Glomerular visceral epithelial cell (primary cell): Measurements from ENCODE around the gene MNX1.

ENCODE experiments used
- DNase-seq: peaks from one replicate; pipeline ENCODE4 v3.0.0-alpha.2; 2016; ENCODE audit errors: extremely low spot score

MNX1 gene

DNA sequence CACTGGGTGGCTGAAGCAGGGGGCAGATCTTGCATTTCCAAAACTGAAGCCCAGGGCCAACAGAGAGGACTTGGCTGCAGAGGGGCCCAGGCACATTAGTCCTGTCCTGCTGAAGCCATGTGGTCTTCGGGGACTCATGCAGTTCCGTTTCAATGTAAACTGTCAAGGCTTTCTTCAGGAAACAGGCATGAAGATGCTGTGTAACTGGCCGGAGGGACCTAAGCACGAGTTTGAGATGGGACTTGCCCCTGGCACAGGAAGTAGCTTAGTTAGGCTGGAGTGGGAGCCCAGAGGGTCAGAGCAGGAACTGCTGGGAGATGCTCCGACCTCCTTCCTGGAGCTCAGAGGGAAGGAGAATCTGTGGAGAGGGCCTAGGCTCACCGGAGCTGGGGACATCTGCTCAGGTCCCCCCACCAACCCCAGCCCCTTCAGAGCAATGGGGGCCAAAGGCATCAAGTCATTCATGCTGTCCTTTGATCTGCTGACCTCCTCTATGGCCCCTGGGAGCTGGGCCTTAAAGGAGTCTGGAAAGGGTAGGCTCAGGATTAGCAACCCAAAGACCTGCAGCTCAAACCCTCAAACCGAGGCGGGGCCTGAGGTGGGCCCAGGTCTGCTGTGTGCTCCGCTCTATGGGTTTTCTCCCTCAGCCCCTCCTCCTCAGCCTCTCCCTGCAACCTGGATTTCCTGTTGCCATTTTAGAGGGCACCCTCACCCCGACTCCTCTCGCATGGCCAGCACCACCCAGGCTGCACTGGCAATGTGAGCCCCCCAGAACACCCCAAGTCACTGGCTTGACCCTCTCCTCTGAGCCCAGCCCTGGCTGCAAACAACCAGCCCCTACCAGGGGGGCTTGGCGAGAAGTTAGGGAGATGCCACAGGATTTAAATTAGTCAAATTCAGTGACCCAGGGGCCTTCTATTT, 4.4 kb upstream of the MNX1 start:
- DNase-seq = no peak

DNA sequence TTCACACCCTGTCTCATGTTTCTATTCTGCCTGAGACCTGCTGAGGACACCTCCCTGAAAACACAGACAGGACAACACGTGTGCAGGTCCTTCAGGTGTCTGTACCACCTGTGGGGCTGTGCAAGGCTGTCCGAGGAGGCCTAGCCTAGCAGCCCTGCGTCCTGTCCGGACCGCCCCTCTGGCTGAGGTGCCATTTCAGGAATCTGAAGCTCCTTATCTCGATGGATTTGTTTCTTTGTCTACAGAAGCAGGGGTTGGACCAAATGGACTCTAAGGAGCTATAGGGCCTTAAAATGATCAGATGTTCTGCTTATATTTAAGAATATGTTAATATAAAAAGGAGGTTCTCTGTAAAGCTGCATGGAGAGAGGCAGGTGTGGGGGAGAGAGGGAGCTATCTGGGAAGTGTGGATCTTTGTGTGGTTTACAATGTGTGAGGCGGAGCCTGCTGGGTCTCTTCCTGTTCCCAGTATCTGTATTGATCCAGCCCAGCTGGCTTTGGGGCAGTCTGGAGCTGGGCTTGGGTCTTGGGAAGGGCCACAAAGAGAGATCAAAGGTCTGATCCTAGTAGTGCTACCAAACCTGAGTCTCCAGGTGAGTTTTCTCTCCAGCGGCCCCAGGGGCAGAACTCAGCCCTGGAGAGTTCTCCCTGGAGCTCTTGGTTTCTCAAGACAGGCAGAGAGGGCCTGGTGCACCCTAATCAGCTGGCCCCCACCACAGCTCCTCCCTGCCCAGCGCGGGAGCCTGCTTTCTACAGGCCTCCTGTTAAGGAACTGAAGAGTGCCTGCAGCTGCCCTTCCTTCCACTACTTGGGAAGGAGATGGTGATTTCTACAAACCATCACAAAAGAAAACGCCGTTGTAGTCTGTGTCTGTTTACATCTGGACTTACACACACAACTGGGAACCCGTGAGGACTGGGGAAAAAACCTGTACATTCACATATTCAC, 3.4 kb upstream of the MNX1 start:
- DNase-seq = no peak

DNA sequence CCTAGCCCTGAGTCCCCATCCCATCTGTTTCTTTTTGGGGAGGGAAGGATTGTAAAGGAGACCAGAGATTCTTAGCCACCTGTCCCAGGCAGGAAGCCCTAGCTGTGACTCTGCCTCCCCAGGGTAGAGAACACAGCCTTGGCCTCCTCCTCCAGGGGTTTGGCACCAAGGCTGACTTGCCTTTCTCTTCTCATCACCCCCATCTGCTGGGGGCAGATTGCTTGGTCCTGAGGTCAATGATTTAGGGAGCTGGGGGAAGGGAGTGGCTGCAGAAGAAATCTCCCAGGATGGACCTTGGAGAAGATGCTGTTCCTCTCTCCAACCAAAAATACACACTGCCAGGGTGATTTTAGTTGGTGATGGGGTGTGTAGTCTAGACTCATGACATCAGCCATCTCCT, 2.6 kb upstream of the MNX1 start:
- DNase-seq = no peak

DNA sequence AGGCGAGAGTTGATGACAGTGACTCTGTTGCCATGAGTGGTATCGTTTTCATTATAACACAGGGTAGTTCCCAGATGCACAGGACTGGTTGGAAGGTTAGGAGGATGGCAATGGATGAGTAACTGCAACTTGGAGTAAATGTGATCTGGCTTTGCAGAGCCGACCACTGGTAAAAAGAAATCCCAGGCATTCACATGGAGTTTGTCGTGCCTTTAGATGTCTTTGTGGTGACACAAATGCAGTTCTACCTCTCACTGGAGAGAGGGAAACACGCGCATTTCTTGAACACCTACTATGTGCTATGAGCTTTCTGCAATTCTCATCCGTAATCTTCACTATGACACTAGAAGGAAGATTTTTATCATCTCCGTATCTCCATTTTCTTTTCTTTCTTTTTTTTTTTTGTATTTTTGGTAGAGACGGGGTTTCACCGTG, 1.7 kb upstream of the MNX1 start:
- DNase-seq = no peak

DNA sequence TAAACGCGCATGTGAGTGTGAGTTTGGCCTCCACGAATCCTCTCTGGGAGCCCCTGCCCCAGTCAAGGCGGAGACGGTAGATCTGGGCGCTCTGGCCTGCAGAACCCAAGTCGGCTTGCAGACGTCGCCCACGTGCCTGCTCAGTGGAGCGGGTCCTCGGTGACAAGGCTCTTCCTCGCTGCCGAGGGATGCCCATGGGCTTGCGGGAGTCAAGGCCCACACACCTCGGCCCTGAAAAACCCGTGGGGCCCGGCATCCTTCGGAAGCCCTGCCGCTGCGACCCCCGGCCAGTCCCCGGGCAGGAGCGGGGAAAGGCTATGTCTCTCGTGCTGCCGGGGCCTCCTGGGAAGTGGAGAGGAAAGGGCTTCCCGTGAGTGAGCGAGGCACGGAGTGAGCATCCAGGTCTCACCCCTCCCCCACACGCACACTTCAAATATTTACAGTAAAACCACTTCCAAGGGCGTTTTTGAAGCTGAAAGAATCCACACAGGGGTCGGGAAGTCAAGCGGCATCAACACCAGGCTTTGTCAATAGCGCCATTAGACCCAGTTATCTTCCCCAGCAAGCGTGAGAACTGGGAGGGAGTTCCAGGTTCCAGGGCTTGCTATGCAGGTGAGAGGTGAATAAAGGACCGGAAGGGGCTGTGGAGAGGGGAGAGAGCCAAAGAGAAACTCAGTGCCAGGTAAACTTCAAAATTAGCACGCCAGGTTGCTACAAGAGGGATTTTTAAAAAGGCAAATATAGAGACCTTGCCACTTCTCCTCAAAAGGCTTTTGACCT, 1.1 kb upstream of the MNX1 start:
- DNase-seq = no peak

DNA sequence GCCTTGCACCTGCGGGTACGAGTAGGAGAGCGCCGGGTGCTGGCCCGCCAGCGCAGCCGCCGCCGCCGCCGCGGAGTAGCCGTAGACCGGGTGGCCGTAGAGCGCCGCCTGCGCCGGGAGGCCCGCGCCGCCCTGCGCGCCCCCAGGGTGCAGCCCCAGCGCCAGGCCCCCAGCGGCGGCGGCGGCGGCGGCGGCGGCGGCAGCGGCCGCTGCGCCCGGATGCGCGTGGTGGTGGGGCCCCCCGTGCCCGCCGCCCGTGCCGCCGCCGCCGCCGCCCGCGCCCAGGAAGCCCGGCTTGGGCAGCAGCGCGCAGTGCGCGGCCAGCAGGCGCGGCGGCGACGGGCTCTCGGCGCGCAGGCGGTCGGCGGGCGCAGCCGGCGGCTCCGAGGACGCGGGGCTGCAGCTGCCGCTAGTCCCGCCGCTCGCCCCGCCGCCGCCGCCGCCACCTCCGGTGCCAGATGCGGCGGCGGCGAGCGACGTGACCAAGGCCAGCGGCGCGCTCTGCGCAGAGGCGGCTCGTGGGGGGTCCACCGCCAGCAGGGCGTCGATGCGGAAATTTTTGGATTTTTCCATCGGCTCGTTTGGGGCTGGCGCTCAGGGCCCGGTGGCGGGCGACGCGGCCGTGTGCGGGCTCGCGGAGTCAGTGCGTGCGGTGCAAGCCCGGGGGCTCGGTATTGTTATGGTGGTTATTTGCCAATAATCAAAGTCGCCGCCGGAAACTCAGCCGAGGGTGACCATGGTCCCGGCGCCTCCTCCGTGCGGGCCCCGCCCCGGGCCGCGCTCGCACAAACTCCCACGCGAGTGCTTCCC, 480 bp downstream of the MNX1 start:
- DNase-seq = peak; percentile 11

DNA sequence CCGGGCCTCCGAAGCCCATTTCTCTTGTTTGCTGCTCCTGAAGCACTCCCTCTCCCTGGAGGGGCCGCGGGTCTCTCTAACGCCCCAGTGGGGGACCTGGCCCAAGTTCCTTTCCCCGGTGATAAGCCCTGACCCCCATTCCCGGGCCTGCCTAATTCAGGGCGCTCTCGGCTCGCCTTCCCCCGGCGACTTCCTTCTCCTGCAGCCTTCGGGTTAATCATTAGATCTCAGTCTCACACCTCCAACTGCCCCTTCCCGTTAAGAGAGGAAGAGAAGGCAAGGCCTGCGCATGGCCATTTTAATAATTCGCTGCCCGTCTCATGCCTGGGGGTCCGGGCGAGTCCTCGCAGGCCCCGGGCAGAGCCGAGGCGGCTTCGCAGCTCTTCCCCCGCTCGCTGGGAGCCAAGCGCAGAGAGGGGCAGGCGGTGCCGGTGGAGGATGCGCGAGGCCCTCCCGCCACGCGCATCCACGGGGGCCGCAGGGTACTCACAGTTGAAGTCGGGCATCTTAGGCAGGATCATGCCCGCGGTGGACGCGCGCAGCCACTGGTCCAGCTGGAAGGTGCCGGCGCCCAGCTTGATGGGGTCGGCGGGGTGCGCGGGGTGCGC, 1.2 kb downstream of the MNX1 start:
- DNase-seq = peak; percentile 66

DNA sequence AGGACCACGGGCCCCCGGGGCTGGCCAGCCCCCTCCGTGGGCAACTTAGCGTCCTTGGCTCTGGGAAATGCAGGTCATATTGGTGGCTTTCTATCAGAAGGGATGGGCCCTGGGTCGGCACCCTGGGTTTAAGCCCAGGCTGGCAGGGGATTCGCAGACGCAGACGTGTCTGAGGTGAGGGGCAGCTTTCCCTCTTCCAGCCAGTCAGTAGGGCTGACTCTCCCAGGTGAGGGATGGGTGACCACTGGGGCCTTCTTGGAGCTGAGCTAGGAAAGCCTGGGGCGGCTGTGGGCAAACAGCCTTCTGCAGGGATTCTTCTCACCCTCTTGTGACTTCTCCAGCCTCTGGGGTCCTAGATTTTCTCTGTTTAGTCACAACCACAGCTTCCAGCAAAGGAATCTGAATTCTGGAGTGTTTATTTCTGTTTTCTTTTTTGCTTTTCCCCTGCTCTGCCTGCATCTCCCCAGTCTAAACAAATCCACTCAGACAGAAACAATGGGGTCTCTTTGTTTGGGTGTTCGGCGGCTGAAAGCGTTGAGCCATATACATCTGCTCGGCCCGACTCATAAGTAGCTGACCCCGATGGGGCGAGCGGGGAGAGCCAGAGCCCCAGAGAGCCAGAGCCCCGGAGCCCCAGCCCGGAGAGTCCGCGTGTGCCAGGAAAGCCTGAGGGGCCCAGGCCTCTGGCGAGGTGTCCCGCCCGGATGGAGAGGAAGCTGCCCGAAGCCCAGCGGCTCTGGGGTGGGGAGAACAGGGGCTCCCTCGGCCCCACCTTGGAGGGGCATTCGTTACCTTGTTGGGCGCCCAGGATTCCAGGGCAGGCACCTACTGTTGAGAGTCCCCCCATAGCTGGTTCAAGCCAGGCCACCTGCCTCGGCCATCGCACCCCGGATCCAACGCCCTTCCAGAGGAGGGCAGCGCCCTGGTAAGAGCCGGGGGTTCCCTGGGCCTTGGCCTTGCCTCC, 2.0 kb downstream of the MNX1 start:
- no peak for DNase-seq

DNA sequence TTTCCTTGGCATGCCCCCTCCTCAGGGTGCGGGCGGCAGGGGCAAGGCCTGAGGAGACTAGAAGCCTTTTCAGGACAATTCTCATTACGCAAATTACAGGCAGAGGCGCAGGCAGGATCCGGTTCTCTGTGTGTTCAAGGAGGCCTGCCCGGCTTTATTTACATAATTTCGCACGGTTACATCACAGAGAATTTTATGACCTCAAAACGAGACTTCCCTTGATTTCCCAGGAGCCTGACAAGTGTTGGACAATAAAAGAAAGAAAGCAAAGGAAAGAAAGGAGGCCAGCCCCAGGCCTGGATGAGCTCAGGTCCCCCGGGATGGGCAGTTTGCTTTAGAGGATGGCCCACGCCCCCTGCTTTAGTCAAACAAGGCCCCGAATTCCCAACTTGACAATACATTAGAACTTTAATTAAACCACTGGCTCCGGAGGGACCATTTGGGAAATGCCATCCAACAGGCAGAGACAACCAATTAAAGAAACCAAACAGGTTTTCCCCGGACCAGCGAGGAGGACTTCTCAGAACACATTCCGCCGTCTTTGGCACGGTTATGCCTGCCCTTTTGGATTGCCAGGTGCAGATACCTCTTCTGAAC, 2.9 kb downstream of the MNX1 start:
- DNase-seq = no peak

DNA sequence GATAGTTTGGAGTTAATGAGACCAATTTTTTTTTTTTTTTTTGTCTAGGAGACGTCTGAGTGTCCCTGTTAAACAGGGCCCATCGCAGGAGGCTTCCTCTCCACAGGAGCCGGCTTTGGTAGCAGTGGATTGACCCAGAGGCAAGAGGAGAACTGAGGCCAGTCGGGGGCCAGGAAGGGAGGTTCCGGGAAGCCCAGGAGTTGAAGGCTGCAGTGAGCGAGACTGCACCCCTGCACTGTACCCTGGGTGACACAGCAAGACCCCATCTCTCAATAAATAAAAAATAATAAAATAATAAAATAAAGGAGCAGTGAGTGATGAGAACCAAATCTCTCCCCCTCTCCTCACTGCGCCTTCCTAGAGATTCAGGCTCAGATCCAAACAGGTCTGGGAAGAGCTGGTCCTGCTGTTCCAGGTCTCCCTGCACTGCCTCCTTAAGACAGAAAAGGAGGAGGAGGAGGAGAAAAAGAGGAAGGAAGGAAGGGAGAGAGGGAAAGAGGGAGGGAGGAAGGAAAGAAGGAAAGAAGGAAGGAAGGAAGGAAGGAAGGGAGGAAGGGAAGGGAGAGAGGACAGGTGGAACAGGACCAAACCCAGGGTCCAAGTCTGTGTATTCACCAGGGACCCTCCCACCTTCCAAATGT, 3.5 kb downstream of the MNX1 start:
- no peak for DNase-seq

DNA sequence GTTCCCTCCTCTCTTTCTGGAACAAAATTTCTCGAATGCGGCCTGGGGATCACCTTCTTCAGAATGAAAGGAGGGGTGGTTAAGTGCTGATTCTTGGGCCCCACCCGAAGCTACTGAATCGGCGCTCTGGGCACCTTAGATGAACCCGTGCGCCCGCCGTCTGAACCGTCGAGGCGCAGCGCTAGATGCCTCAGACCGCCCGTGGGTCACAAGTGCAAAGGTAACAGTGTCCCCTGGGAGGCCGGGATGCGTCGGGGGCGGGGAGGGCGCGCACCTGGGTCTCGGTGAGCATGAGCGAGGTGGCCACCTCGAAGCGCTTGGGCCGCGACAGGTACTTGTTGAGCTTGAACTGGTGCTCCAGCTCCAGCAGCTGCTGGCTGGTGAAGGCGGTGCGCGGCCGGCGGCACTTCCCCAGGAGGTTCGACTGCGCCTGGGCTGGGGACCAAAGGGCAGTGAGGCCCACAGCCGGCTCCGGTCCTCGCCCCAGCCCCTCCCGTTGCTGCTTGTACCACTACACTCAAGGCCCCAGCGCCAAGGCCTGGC, 4.2 kb downstream of the MNX1 start:
- no peak for DNase-seq

DNA sequence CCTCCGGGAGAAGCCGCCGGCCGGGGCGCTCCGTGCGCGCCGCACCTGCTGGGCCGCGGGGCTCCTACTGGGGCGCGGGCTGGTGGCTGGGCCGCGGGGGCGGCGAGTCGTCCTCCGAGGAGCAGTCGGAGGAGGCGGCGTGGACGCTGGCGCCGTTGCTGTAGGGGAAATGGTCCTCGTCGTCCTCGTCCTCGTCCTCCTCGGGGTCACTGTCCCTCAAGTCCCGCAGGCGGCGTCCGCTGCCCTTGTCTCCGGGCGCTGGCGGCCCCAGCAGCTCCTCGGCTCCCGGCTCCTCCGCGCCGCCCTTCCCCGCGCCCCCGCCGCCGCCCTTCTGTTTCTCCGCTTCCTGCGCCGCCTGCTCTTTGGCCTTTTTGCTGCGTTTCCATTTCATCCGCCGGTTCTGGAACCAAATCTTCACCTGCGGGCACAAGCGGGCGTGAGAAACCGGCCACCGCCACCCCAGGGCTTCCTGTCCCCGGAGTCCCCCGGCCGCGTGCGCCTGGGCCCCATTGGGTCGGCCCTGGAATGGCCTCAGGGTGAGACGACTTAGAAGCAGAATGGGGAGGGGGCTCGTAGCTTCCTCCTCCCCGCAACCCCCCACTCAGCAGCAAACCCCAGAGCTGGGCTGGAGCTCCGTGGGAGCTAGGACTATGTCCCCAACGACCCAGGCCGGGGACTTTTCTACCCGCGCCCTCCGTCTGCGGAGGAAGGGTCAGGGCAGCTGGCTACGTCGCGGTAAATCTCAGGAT, 4.8 kb downstream of the MNX1 start:
- DNase-seq = no peak

DNA sequence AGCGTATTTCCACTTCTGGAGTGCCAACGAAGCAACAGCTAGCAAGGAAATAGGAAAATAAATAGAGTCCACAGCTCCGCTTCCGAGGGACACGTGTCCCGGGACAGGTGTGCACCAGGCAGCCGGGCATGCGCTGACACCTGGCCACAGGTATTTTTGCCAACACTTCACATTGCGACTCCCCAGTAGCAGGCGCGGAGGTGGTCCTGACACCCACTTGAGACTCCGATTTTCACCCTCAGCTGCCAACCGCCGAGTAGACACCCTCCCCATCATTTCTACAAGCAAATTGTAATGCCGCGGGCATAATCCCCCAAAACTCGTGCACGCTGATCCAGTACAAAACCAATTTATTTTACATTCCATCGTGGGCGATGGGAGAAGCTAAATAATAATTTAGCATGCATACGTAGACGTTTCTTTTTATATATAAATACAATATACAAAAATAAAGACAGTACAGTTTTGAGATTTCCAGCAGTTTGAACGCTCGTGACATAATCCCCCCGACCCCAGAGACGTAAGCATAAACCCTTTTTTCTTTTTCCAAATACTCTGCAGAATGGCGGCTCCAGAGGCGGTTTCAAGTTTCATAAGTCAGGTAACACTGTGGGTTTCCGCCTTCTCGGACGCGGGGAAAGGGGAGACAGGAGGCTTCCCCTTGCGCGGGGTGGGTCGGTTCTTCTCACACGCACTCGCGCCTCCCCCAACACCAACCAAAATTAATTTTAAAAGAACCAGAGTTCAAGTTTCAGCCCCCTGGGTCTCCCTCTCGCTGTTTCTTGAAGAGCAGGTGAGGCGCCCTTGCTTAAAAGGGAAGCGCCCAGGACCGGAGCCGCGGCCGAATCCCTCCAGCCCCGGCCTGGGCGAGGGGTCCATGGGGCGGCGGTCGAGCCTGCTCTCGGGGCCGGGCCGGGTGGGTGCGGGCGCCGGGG, 5.7 kb downstream of the MNX1 start:
- DNase-seq = no peak

DNA sequence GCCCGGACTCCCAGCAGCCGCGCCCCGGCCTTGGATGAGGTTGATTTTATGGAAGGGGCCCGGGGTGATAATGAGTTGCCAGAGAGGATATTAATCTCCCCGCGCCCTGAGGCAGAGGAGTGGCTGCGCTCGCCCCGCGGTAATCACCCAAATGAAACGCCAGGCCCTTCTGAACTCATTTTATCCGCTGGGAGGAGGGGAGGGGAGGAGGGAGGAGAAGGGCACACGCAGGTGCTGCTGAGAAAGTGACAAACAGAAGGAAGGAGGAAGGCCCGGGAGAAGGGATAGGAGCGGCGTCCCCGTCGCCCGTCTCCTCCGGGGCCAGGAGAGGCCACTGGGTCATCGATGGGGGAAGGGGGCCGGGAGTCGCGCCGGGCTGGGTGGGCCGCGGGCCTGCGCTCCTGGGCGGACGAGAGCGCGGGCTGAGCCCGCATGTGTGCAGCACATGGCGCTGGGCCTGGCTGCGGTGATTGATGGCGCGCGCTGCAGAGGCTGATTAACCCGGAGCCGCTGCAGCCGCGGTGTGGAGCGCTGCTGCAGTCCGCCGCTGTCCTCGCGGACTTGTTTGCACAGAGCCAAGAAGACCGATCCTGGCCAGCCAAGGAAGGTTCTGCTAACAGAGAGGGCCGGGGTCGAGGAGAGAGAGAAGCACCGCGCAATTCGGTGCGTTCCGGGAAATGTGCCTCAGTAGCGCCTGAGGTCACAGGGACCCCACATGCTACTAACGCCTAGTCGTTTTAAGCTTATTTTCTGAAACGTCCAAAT, 6.5 kb downstream of the MNX1 start:
- DNase-seq = no peak

DNA sequence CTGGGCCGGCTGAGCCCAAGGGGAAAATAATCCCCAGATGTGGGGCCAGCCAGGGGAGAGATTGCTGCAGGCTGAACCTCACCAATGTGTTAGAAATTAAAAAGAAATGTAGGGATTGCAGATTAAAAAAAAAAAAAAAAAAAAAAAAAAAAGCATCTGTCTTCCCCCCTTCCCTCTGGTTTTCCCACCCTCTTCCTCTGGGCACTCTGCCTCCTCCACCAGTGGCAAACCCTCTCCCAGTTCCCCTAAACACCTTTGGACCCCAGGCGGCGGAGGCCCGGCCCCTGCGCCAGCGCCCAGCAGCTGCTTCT, 7.1 kb downstream of the MNX1 start:
- no peak for DNase-seq
